Measurements from ENCODE around the gene NOC2L.

GRCh38 chr1:995665-996633, 36.9 kb upstream of the NOC2L start:
- TF ChIP-seq POLR2A (IDR thresholded peaks at IDR 0.05) (no peak), CTCF (IDR thresholded peaks at IDR 0.05) (no peak), EP300 (IDR thresholded peaks at IDR 0.05) (no peak)

Data from ovary (tissue), 3 donors.